Left ventricle myocardium superior (tissue), 1 donor: Measurements from ENCODE around the gene TMCO4. TPM values are rescaled to one million over a fixed set of nuclear protein-coding genes. Genes with fewer than 3 reads are reported as not detected.

ENCODE experiments used
- ATAC-seq: fragments of 200-7000 bp; cut with Tn5 transposase; one replicate; pipeline ENCODE4 v1.9.1; 2020; ENCODE audit warnings: mild to moderate bottlenecking, moderate library complexity
- DNase-seq: peaks from one replicate; pipeline ENCODE4 v3.0.0-alpha.2; 2020
- intact Hi-C: fragments of 100-400 bp; cut with micrococcal nuclease; formaldehyde crosslinking; loops from one replicate; pipeline ENCODE4 v1.11.0; 2022
- total RNA-seq: library from RNA; stranded (reverse); fragmentation: NEBNext Ultra II Directional; extraction: Animal tissue kit (Norgen Biotek cat#: 25700); gene quantifications from one replicate; pipeline ENCODE4 v1.2.1, GENCODE V29; 2021
- donor health status: DM: no; HTN: yes; CAD: no; lungs with severe emphysema.

TMCO4 gene
- total RNA-seq, 1 donor from 2014 or later: 8.9 TPM

- intact Hi-C loops: no loop called here
- no peak for ATAC-seq
- no peak for DNase-seq
Observed at GRCh38 chr1:19786988-19787423, 12.7 kb downstream of the TMCO4 start.

DNA sequence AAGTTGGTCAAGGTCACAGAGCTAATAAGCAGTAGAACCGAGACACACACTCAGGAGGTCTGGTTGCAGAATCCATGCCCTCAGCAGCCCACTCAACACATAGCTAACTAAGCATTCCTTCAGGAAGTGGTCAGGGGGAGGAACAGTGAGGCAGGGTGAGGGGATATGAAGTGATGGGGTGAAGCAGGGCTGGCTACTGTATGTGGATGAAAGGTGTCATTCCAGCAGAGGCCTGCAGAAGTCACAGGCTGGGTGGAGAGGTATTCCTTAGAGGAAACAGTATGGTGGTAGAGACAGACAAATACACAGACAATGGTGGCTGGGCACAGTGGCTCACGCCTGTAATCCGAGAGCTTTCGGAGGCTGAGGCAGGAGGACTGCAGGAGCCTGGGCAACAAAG, 14.1 kb downstream of the TMCO4 start:
- intact Hi-C loops: no loop called here
- no peak for DNase-seq
- ATAC-seq: no peak

GRCh38 chr1:19780267-19780877, 19.3 kb downstream of the TMCO4 start:
- no peak for DNase-seq

DNA sequence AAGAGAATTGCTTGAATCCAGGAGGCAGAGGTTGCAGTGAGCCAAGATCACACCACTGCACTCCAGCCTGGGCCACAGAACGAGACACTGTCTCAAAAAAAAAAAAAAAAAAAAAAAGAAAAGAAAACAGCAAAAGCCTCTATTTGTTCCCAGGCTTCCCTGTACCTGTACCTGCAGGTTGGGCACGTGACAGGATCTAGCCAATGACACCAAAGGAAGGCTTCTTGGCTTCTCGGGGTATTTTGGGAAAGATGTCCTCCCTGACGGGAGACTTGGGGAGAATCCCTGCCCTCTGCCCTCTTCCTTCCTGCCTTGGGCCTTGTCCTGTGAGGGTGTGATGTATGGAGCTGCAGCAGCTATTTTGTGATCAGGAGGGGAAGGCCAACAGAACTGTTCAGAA, 22.8 kb downstream of the TMCO4 start:
- ATAC-seq: no peak
- intact Hi-C loops: no loop called here
- DNase-seq: no peak

More at GRCh38 chr1:19780267-19780877, 19.3 kb downstream of the TMCO4 start:
- ATAC-seq: no peak
- intact Hi-C loops: no loop called here

GRCh38 chr1:19776287-19776686, 23.4 kb downstream of the TMCO4 start:
- ATAC-seq: no peak
- intact Hi-C loops: no loop called here
- no peak for DNase-seq

GRCh38 chr1:19775831-19776230, 23.9 kb downstream of the TMCO4 start:
- intact Hi-C loops: no loop called here

DNA sequence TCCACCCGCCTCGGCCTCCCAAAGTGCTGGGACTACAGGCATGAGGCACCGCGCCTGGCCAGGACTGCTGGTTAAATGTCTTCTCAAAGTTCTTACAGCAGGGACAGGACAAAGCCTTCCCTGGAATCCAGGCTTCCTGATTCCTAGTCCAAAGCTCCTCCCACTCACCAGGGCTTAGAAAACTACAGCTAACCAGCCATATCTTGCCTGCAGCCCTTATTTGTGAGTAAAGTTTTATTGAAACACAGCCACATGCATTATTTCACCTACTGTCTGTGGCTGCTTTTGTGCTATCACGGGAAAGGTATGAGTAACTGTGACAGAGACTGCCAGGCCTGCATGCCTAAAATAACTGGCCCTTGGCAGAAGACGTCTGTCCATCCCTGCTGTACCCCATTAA, 24.4 kb downstream of the TMCO4 start:
- ATAC-seq: no peak
- intact Hi-C loops: no loop called here
- no peak for DNase-seq

More at GRCh38 chr1:19775831-19776230, 23.9 kb downstream of the TMCO4 start:
- DNase-seq: no peak
- ATAC-seq: no peak

- intact Hi-C loops: no loop called here
- DNase-seq (no peak), ATAC-seq (no peak)
Observed at GRCh38 chr1:19774180-19774785, 25.4 kb downstream of the TMCO4 start.

DNA sequence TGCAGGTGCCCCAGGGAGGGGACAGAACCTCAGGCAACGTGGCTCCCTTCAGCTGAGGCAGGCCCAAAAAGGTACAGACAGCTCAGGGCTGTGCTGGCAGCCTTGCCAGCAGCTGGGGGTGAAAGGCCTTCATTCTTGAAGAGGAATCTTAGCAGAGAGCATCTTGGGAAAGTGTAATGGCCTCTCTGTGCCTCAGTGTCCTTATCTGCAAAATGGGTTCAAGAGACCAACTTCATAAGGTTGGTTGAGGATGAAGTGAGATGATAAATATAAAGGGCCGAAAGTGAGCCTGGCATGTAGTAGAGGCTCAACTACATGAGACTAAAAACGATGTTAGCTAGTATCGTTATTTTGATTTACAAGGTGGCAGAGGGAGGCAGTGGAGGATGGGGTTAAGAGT, 26.2 kb downstream of the TMCO4 start:
- ATAC-seq: no peak
- intact Hi-C loops: no loop called here
- DNase-seq: no peak

DNA sequence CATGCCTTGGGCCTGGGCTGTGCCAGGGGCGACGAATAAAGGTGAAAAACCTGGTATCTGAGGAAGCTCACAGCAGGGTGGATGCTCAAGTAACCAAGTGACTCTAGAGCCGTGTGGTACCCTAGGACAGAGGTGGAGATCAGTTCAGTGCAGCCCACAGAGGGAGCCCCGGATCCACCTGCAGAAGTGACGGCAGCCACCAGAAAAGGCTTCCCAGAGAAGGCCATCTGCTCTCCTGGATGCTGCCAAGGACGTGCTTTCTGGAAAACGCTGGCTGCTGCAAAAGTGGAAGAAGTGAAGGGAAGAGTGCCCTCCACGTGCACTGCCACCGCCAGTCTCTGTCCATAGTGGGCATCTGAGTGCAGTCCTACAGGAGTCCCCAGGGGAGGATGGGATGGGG, 27.7 kb downstream of the TMCO4 start:
- intact Hi-C loops: no loop called here
- DNase-seq: no peak
- no peak for ATAC-seq

DNA sequence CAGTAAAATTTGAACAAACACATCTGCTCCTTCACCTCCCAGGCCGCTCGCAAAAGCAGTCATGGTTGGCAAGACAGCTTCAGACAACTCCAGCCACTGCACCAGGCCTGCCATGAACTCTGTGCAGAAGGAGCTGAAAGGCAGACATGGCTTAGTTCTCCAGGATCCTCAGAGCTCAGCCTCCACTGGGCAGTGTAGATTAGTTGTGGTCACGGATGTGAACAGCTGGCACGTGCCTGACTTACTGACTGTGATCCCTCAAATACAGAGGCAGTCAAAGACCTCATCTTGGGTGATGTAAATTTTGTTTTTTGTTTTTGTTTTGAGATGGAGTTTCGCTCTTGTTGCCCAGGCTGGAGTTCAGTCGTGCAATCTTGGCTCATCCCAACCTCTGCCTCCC, 28.4 kb downstream of the TMCO4 start:
- ATAC-seq (no peak), DNase-seq (no peak)
- intact Hi-C loops: no loop called here

GRCh38 chr1:19770436-19771190, 29.1 kb downstream of the TMCO4 start:
- no peak for ATAC-seq
- intact Hi-C loops: no loop called here
- no peak for DNase-seq

GRCh38 chr1:19769211-19769932, 30.3 kb downstream of the TMCO4 start:
- ATAC-seq: no peak
- intact Hi-C loops: no loop called here

GRCh38 chr1:19768353-19769210, 31.1 kb downstream of the TMCO4 start:
- DNase-seq: no peak
- intact Hi-C loops: no loop called here

More at GRCh38 chr1:19769211-19769932, 30.3 kb downstream of the TMCO4 start:
- no peak for DNase-seq

DNA sequence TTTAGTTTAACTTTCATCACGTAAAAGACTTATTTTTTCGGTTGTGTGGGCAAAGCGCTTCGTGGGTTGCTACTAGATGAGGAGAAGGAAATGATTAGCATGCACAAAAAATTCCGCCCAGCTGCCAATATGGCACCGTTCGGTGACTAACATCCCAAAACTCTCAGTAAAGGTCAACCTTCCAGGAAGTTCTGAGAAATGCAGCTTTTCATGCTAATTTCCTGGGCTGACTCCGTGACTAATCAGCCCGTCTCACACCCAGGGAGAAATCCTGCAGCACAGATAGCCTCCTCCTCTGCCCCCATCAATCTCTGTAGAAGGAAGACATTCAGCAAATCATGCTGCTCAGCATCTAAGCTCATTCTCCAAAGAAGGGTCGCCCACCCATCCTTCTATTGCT, 34.1 kb downstream of the TMCO4 start:
- intact Hi-C loops: no loop called here
- DNase-seq (no peak), ATAC-seq (no peak)

More at GRCh38 chr1:19768353-19769210, 31.1 kb downstream of the TMCO4 start:
- no peak for ATAC-seq

GRCh38 chr1:19764848-19765247, 34.9 kb downstream of the TMCO4 start:
- ATAC-seq (no peak), DNase-seq (no peak)
- intact Hi-C loops: no loop called here

DNA sequence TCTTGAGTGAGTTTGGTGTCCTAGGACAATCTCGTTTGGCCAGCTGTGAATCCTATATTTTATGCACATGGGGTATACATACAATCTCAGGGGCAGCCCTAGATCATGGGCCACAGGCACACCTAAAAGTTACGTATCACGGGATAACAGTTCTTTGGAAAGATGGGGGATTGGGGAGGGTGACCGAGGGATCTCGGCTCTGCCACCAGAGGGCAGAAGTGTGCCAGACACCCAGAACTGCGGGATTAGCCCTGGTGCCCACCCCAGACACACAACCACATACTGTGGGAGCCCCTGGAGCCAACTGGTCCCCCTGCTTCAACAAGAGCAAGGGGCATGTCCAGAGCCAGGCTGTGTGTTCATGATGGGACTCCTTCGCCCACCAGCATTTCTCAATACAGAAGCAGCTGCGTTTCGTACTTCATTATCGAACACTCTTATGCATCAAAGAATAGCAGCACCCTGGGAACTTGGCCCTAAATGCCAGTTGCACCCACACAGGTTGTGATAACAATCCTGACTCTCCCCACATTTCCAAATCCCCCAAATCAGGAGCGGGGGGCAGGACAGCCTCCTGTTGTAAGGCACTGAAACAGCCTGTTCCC, 37.4 kb downstream of the TMCO4 start:
- ATAC-seq: peak; percentile 31
- peak; percentile 49 for DNase-seq
- intact Hi-C loops: no loop called here

- intact Hi-C loops: no loop called here
- ATAC-seq (no peak), DNase-seq (no peak)
Observed at GRCh38 chr1:19759740-19760089, 40.0 kb downstream of the TMCO4 start.
